ENCODE data around the gene NCAPD3.
A peak's percentile ranks its signal among the peaks of the same experiment; 100 is the strongest.
"Not testable (repeated sequence)": the region's sequence is repeated elsewhere in the genome, so short reads cannot be mapped to it uniquely, and the experiment has no call there.

The NCAPD3 gene

DNA sequence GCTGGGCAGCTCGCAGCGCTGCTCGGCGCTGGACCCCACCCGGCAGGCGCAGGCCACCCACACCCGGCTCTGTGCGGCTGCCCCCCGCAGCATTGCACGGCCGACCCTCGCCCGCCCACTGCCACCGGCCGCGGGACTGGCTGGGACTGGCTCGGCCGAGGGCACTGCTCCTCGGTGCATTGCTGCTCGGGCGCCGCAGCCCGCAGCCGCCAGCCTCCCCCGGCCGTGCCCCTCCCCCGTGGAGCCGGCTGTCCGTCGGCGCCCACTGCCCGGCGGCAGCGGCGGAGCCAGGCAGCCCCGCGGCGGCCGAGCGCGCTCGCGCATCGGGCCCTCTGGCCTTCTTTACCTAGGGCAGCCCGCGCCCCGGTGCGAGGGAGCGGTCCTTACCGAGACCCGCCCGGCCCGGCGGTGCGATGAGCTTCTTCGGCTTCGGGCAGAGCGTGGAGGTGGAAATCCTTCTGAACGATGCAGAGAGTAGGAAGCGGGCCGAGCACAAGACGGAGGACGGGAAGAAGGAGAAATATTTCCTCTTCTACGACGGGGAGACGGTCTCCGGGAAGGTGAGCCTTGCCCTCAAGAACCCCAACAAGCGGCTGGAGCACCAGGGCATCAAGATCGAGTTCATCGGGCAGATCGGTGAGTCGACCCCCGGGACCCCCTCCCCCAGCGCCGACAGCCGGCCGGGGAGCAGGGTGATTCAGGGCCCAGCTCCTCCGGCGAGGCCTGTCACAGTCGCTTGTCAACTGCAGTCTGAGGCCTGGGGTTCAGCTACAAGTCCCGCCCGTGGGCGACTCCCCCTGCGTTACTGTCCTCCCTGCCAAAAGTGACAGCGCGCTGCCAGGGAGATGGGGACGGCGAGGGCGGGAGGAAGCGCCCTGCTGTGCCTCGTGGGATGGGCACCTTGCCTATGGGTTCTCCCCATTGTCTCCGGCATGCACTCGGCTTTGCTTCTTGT lies 1.2 kb upstream of the NCAPD3 start:
- peak; percentile 64 to 96 for DNase-seq

DNA sequence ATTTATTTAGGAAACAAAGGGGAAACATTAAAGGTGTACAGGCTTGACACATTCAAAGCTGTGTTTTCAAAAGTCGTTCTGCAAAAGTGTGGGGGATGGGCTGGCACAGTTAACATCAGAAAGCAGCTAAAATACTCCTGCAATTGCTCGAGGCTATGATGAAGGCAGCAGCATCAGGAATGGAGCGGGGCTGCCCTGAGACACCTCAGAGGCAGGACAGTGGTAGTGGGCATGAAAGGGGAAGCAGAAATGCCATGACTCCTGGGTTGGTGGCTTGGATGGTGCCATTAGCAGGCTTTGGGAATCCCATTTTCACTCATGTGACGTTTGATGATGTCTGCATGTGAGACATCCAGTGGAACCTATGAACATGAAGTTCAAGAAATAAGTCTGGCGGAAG lies 646 bp downstream of the NCAPD3 start:
- DNase-seq = peak; percentile 19 to 48

DNA sequence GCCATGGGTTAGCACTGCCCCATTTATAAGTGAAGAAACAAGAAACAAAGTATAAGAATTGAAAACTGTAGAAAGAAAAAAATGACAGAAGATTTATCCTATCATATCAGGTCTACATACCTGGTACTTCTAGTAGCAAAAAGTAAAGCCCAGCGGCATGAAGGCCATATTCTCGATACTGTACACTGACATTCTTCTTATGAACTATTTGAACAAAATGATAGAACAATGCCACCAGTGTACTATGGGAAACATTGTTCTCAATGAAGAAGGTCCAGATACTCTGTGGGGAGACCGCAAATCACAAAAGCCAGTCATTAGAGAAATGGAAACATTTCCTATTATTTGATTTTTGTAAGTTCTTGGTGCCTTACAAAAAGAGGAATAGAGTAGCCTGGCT lies 7.0 kb downstream of the NCAPD3 start:
- DNase-seq = no peak

DNA sequence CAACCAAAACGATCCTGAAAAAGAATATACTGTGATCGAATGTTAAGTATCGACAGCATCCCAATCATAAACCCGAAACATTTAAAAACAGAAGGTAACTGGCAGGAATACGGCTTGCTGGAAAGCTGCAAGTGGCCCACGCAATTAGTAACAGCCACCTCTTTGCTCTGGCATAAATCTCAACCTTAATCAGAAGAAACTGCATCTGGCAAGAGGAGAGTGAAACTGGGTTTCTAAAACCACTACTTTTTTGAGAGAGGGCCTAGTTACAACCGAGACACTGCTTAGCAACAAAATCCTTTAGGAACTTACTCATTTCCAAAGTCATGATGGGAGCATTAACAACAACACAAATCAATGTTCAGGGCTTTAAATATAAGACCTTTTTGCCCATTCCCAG lies 7.9 kb downstream of the NCAPD3 start:
- no peak for DNase-seq

DNA sequence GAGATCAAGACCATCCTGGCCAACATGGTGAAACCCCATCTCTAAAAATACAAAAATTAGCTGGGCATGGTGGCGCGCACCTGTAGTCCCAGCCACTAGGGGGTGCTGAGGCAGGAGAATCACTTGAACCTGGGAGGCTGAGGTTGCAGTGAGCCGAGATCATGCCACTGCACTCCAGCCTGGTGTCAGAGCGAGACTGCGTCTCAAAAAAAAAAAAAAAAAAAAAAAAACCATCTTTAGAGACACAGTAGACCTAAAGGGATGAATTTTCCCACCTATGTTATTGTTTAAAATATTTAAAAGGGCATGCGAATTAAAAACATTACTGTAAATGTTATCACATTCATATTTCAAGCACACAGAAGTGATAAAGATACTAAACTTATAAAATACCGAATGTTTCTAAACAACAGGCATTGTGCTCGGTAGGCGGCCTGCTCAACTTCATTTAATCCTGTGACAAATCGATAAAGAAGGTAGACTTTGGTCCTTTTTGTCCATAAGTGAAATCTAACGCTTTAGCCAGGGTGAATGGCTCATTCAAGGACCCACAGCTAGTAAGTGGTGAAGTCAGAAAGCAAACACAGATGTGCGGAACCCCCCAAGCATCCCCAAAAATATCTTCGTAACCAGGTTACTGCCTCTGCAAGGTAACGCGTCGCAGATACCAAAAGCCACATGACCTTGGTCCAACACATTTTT lies 16.1 kb downstream of the NCAPD3 start:
- peak; percentile 43 to 78 for DNase-seq

DNA sequence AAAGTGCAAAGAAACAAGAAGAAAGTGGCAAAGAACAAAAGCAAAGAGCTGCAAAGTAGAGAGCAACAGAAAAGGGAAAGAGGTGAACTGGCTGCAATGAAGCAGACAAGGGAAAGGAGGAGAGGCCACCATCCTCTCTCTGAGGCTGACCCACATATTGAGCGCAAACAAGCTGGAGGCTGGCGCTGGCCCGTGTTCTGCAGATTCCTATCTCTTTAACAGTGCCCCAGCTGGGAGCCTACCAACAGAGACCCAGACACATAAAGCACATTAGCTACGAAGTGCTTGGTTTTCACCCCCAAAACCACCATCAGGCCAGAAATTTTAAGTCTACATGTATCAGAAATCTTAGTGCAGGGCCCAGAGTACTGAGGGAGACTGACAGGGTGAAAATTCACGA lies 17.6 kb downstream of the NCAPD3 start:
- no peak for DNase-seq

DNA sequence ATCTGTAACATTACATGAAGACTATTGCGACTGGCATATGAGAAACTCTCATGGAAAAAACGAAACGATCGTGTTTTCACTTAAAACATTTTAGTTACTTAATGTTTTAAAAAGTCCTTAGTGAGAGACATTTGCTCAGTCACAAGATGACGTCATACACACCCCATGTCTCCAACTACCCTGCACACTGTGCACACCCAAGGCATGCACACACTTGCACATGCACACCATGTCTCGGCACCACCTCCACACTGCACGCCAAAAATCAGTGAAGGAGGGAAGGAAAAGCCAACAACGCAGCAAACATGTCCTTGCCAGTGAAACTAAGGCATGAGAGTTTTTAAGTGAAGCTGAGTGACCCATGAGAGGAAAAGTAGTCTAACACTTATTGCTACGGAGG lies 18.0 kb downstream of the NCAPD3 start:
- DNase-seq = no peak

DNA sequence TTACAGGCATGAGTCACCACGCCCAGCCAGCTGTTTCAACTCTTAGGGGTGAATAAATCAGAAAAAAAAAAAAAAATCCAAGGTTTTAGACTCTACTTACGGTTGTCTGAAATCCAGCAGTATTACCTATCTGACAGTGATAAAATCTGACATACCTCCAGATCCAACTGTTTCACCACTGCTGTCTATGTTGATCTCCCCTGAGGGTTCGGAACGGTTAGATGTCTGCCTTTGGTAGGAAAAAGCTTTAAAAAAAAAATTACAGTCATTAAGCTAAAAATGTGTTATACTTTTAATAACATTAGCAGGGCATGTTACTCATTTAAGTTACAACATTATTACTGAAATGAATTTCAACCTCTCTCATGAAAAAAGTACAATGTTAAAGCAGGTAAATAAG lies 21.1 kb downstream of the NCAPD3 start:
- no peak for DNase-seq

DNA sequence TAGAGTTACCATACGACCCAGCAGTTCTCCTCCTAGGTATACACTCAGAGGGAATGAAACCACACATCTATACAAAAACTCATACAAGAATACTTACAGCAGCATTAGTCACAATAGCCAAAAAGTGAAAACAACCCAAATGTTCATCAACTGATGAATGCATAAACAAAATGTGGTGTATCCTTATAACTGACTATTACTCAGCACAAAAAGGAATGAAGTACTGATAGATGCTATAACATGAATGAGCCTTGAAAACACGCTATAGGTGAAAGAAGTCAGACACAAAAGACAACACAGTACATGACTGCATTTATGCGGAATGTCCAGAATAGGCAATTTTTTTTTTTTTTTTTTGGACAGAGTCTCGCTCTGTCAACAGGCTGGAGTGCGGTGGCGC lies 23.1 kb downstream of the NCAPD3 start:
- no peak for DNase-seq

DNA sequence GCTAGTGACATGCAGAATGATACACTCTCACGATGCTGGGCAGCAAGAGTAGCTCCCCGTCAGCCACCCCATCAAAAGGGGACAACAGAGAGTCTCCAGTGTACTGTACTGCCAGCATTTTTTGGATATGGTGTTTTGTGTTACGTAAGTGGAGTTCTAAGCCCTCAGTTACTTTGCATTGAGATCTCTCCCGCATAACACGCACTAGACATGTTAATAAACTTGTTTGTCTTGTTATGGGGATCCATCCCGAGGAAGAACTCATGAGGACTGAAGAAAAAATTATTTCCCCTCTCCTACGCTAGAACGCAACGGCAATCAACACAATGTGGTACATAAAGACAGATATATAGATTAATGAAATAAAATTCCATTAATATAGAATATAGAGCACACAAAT lies 24.2 kb downstream of the NCAPD3 start:
- DNase-seq = no peak

DNA sequence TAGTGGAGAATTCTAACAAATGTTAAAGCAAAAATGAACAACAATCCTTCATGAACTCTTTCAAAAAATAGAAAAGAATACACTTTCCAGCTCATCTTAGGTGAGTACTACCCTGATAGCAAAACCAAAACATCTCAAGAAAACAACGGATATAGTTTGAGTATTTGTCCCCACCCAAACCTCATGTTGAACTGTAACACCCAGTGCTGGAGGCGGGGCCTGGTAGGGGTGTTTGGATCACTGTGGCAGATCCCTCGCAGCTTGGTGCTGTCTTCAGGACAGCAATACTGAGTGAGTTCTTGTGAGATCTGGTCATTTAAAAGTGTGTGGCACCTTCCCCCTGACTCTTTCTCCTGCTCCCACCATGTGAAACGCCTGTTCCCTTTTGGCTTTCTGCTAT lies 27.0 kb downstream of the NCAPD3 start:
- DNase-seq = no peak

DNA sequence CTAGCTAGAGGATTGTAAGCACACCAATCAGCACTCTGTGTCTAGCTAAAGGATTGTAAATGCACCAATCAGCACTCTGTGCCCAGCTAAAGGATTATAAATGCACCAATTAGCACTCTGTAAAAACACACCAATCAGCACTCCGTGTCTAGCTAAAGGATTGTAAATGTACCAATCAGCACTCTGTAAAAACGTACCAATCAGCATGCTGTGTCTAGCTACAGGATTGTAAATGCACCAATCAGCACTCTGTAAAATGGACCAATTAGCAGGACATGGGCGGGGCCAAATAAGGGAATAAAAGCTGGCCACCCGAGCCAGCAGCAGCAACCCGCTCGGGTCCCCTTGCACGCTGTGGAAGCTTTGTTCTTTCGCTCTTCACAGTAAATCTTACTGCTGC lies 35.7 kb downstream of the NCAPD3 start:
- DNase-seq = not testable (repeated sequence)

DNA sequence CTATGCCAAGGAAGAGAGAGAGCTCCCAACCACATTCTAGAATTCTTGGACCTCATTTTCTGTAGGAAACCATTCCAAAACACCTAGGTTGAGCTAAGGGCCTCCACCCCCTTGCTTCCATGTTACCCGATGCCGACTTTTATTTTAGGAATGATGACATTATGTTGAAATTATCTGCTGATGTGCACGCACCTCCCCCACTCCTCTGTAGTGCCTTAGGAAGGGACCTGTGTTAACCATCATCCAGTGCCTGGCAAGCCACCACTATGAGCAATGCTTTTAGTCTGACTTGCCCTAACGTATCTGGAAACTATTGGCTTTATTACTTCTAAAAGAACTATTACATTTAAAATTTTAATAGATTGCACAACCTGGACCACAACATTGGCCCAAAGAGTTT lies 42.1 kb downstream of the NCAPD3 start:
- DNase-seq = no peak

DNA sequence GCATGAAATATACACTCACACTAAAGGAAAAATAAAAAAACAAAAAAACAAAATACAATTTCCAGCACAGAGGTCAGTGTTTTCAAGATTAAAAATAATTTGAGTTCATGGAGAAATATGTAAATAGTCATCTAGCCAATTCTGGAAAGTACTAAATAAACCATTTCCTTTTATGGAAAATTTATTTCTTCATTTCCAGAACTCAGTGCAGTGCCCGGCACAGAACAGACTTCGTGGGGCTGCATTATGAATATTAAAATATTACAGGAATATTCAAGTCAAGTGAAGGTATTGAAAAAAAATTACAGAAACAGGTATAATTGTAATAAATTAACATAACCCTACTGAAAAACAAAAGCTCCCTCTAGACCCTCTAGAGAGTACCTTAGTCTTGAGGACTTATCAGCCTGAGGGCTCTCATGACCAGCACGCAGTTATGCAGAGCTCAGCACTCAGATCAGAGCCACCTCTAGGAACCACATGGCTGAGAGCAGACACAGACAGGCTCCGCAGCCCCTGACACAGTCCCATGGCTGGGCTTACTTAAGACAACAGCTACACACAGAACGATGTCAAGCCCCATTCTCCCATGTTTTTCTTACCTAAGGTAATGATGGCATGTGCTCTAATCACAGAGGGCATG lies 45.6 kb downstream of the NCAPD3 start:
- DNase-seq = no peak

DNA sequence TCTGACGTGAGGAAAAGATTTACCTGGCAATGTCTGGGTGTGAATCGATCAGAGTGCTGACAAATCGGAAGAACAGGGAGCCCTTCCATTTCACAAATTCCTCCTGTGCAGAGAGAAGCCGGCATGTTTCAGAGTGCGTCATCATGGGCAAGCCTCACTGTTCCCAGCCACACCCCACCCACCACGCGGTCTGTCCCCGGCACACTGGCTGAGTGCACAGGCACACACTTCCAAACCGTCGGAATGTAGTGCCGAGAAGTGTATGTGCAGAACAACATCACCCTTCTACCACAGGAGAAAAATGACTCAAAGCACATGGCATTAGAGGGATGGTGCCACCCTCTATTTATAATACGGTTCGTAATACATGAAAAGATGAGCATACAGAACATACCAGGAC lies 47.5 kb downstream of the NCAPD3 start:
- no peak for DNase-seq

DNA sequence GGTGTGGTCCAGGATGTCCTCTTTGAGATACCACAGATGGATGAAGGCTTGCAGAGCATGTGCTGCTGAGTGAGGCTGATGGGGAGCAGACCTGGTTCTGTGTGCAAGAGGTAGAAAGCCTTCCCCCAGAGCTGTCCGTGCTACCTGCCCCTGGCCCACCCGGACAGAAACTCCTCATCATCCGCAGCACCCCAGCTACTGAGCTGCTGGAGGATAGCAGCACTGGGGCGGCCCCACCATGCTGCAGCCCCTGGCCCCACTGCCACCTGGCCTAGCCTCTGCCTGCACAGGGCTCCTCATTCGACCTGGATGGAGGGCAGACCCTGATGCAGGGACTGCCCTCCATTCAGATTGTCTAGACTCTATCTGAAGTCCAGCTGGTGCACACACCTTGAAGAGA lies 50.5 kb downstream of the NCAPD3 start:
- DNase-seq = no peak

DNA sequence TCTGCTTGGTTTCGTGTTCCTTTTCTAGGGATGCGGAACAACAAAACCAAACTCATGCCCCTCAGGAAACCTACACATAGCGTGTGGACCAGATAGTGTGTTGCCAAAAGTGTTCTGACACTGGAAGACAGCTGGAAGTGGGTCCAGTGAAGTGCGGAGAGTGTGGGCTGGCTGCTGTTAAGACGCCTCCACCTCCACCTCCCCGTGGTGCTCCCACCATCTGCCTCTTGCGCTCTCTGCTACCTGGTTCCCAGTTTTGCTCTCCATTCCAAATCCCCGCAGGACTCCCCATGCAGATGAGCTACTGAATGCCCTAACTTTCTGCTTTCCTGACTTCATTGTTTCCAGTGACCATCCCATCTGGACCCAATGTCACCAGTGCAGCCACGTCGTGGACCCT lies 51.8 kb downstream of the NCAPD3 start:
- DNase-seq = no peak

DNA sequence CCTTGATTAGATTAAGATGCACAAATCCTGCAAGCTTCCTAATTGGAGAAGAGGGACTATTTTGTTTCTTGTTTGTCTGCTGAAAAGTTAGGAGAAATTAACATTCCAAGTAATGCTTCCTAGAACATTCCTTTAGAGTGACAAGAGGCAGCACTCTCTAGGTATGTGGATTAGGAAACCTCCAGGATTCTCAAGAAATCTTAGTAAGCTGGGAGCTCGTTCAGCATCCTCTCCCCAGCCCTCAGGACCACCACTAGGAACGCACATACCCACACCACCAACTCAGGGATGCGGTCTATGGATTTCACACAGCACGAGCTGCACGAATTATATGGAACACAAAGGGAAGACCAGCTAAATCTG lies 52.9 kb downstream of the NCAPD3 start:
- DNase-seq = no peak

DNA sequence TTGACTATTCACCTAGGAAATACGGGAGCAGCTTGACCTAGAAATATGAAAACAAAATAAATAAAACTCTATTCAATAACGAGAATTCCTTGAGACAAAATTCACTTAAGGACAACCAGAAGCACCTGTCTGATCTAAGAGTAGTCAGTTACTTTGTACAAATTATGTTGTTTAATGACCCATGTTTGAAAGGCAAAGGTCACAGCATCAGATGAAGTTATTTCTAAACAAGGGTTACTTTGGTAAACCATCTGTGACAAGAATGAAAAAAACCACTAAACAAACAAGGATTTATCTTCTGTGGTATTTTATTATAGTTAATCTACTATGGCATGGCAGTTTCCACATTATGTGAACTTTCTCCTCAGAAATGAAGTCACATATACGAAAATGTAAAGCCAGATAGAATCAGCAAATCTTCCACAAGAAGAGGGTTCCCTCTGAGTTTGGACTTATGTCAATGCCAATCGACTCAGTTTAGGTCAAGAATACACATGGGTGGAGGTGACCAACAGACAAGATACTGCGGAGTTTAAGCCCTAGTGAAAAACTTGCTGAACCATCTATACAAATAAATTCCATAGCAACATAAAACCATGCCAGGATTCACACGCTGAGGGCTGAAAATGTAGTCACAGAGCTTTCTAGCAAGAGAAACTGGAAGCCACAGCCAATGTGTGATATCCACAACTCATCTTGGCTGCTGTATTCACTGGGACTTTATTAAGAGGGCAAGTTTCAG lies 53.4 kb downstream of the NCAPD3 start:
- DNase-seq = no peak

DNA sequence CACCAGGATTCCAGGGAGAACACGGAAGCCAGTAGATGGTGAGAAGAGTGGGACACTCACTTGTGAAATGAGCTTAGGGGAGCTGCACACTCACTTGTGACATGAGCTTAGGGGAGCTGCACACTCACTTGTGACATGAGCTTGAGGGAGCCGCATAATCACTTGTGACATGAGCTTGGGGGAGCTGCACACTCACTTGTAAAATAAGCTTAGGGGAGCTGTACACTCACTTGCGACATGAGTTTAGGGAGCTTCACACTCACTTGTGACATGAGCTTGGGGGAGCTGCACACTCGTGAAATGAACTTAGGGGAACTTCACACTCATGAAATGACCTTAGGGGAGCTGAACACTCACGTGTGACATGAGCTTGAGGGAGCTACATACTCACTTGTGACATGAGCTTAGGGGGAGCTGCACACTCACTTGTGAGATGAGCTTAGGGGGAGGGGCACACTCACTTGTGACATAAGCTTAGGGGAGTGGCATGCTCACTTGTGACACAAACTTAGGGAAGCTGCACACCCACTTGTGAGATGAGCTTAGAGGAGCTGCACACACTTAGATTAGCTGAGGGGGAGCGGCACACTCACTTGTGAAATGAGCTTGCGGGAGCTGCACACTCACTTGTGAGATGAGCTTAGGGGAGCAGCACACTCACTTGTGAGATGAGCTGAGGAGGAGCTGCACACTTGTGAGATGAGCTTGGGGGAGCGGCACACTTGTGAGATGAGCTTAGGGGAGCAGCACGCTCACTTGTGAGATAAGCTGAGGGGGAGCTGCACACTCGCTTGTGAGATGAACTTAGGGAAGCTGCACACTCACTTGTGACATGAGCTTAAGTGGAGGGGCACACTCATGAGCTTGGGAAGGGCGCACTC lies 59.0 kb downstream of the NCAPD3 start:
- peak; percentile 38 to 62 for DNase-seq

DNA sequence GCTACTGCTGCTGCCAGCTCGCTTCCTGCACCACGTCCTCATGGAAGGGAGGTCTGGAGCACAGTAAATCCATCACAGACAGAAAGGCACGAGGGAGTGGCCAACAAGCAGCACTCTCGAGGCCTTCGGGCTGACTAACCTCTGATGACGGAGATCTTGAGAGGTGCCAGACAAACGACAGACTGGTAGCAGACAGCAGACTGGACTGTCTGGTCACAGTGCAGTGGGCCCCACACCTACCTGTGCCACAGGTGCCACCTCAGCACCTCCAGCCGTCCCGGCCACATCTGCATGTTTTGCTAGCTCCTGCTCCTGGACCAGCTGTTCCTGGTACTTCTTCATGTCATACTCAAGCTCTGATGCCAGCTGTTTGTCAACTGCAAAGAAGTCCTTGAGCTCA lies 64.1 kb downstream of the NCAPD3 start:
- DNase-seq = no peak

DNA sequence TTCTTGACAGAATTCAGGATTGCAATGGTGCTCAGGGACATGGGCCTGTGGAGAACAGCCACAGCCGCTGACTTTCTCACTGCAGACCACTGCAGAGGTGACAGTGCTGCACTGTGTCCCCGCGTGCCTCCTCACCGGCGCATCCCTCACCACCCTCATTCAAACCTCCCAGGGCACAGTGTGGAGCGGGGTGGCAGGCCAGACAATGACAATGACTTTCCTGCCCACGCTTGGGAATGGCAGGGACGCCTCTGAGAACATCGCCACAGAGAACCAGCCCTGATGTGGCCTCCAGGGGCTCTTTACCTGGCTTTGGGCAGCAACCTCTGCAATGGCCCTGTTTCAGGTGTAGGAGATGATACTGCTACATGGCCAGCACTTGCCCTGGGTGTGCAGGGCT lies 65.7 kb downstream of the NCAPD3 start:
- no peak for DNase-seq
